ENCODE results near the gene PARN.
"Not testable (repeated sequence)": the region's sequence is repeated elsewhere in the genome, so short reads cannot be mapped to it uniquely, and the experiment has no call there.

Gene PARN

GRCh38 chr16:14462811-14463210 lies 167.2 kb downstream of the PARN start:
- DNase-seq = no peak

- DNase-seq = no peak
Measured at GRCh38 chr16:14460726-14461125, 169.3 kb downstream of the PARN start.

- no peak for DNase-seq
Measured at GRCh38 chr16:14458576-14458975, 171.5 kb downstream of the PARN start.

- no peak for DNase-seq
Measured at GRCh38 chr16:14456793-14457481, 173.1 kb downstream of the PARN start.

GRCh38 chr16:14455573-14455972 lies 174.5 kb downstream of the PARN start:
- no peak for DNase-seq

GRCh38 chr16:14454391-14454790 lies 175.7 kb downstream of the PARN start:
- DNase-seq = no peak

- DNase-seq = no peak
Measured at GRCh38 chr16:14452066-14452465, 178.0 kb downstream of the PARN start.

- DNase-seq = no peak
Measured at GRCh38 chr16:14450846-14451245, 179.2 kb downstream of the PARN start.

GRCh38 chr16:14449790-14450480 lies 180.1 kb downstream of the PARN start:
- no peak for DNase-seq

GRCh38 chr16:14449334-14449733 lies 180.7 kb downstream of the PARN start:
- DNase-seq = no peak

- DNase-seq = no peak
Measured at GRCh38 chr16:14448879-14449278, 181.2 kb downstream of the PARN start.

- DNase-seq = no peak
Measured at GRCh38 chr16:14447783-14448182, 182.3 kb downstream of the PARN start.

GRCh38 chr16:14446796-14447195 lies 183.3 kb downstream of the PARN start:
- no peak for DNase-seq

GRCh38 chr16:14445937-14446715 lies 183.9 kb downstream of the PARN start:
- DNase-seq = no peak

- no peak for DNase-seq
Measured at GRCh38 chr16:14444979-14445810, 184.9 kb downstream of the PARN start.

- not testable (repeated sequence) for DNase-seq
Measured at GRCh38 chr16:14441533-14441932, 188.5 kb downstream of the PARN start.

GRCh38 chr16:14438256-14438655 lies 191.8 kb downstream of the PARN start:
- no peak for DNase-seq

GRCh38 chr16:14437426-14437825 lies 192.6 kb downstream of the PARN start:
- no peak for DNase-seq

- DNase-seq = no peak
Measured at GRCh38 chr16:14436401-14436955, 193.6 kb downstream of the PARN start.

- DNase-seq = no peak
Measured at GRCh38 chr16:14434860-14435259, 195.2 kb downstream of the PARN start.

- DNase-seq = not testable (repeated sequence)
Measured at GRCh38 chr16:14428971-14429637, 201.0 kb downstream of the PARN start.

- DNase-seq = no peak
Measured at GRCh38 chr16:14428043-14428442, 202.0 kb downstream of the PARN start.

All from CD4-positive, alpha-beta T cell treated with Interleukin-15 for 1 hour (primary cell).